HEK293 (cell line): ENCODE measurements around the gene MAPKAP1.

ENCODE experiments used
- CTCF ChIA-PET: fragments of 350-600 bp; formaldehyde crosslinking; extraction: SDS; loops from one replicate; lab custom pipeline; 2021; ENCODE audit warnings: antibody characterized with exemption; lab: Yijun Ruan, JAX
- POLR2A ChIA-PET: fragments of 300-600 bp; formaldehyde crosslinking; extraction: SDS; loops from one replicate; lab custom pipeline; 2020; ENCODE audit warnings: antibody characterized with exemption, inconsistent platforms; lab: Yijun Ruan, JAX
- H3K27ac ChIP-seq: fragments of 200-500 bp; sonication (Bioruptor generic); 2 replicates; pipeline ENCODE4 v1.5.1; 2014; ENCODE audit warnings: low read depth, low read length, control low read depth, inconsistent platforms; ENCODE audit errors: extremely low read depth
- H3K36me3 ChIP-seq, 2 experiments: fragments of 200-500 bp in 1 of 2; sonication (Bioruptor generic) in 1 of 2; 1 replicate in 1 of 2; 2 replicates in 1 of 2; pipeline ENCODE4 v1.5.1; 2014 to 2017; ENCODE audit warnings: inconsistent platforms in 2 of 2, low read length in 2 of 2; ENCODE audit not compliant: control insufficient read depth in 2 of 2, insufficient read depth in 1 of 2
- H3K4me1 ChIP-seq: fragments of 200-500 bp; sonication (Bioruptor generic); 2 replicates; pipeline ENCODE4 v1.5.1; 2014; ENCODE audit warnings: mild to moderate bottlenecking, low read length, inconsistent platforms; ENCODE audit not compliant: control insufficient read depth, insufficient read depth
- H3K4me3 ChIP-seq: 2 replicates; pipeline ENCODE4 v1.5.1; 2011; ENCODE audit warnings: low read depth, mild to moderate bottlenecking, control low read depth, low read length, moderate library complexity
- H3K9me3 ChIP-seq: fragments of 200-500 bp; sonication (Bioruptor generic); 2 replicates; pipeline ENCODE4 v1.5.1; 2014; ENCODE audit warnings: low read depth, low read length, inconsistent platforms; ENCODE audit not compliant: control insufficient read depth, insufficient read depth
- HOXD13 ChIP-seq: sonication (generic); formaldehyde crosslinking; IDR thresholded peaks from 2 replicates; pipeline ENCODE4 v1.8.0; 2022; ENCODE audit warnings: missing genetic modification reagents, borderline replicate concordance
- KLF10 ChIP-seq: fragments of 450-650 bp; IDR thresholded peaks from 2 replicates; pipeline ENCODE4 v1.5.1; 2018; ENCODE audit warnings: missing biosample characterization, mild to moderate bottlenecking, missing genetic modification characterization
- KLF16 ChIP-seq: fragments of 450-650 bp; formaldehyde crosslinking; IDR thresholded peaks from 2 replicates; pipeline ENCODE4 v1.5.1; 2017; ENCODE audit warnings: missing biosample characterization, missing genetic modification characterization
- PATZ1 ChIP-seq: fragments of 450-650 bp; formaldehyde crosslinking; IDR thresholded peaks from 2 replicates; pipeline ENCODE4 v1.5.1; 2016; ENCODE audit warnings: missing biosample characterization, missing genetic modification characterization
- SCRT1 ChIP-seq: fragments of 450-650 bp; formaldehyde crosslinking; IDR thresholded peaks from 2 replicates; pipeline ENCODE4 v1.5.1; 2016; ENCODE audit warnings: missing biosample characterization, missing genetic modification characterization, borderline replicate concordance
- SETDB1 ChIP-seq: IDR thresholded peaks from one replicate; pipeline ENCODE4 v1.6.1; 2017; ENCODE audit warnings: mild to moderate bottlenecking, low read length, moderate library complexity, mixed read lengths; ENCODE audit not compliant: insufficient read length
- ZNF138 ChIP-seq: fragments of 450-650 bp; formaldehyde crosslinking; IDR thresholded peaks from 2 replicates; pipeline ENCODE4 v1.5.1; 2016; ENCODE audit warnings: missing biosample characterization, missing genetic modification characterization, borderline replicate concordance
- ZNF266 ChIP-seq: fragments of 450-650 bp; formaldehyde crosslinking; IDR thresholded peaks from 2 replicates; pipeline ENCODE4 v1.5.1; 2016; ENCODE audit warnings: missing biosample characterization, missing genetic modification characterization, low read depth
- ZNF561 ChIP-seq: fragments of 450-650 bp; IDR thresholded peaks from 2 replicates; pipeline ENCODE4 v1.5.1; 2018; ENCODE audit warnings: missing biosample characterization, missing genetic modification characterization, borderline replicate concordance
- ZNF610 ChIP-seq: fragments of 450-650 bp; formaldehyde crosslinking; IDR thresholded peaks from 2 replicates; pipeline ENCODE4 v1.5.1; 2016; ENCODE audit warnings: missing biosample characterization, missing genetic modification characterization, borderline replicate concordance
- ZNF639 ChIP-seq: fragments of 450-650 bp; formaldehyde crosslinking; IDR thresholded peaks from 2 replicates; pipeline ENCODE4 v1.5.1; 2016; ENCODE audit warnings: missing biosample characterization, missing genetic modification characterization
- ZNF660 ChIP-seq: fragments of 450-650 bp; IDR thresholded peaks from 2 replicates; pipeline ENCODE4 v1.5.1; 2018; ENCODE audit warnings: missing biosample characterization, mild to moderate bottlenecking, missing genetic modification characterization
- ZNF677 ChIP-seq: fragments of 450-650 bp; IDR thresholded peaks from 2 replicates; pipeline ENCODE4 v1.5.0; 2018; ENCODE audit warnings: missing biosample characterization, mild to moderate bottlenecking, missing genetic modification characterization, moderate library complexity
- ZNF776 ChIP-seq: fragments of 450-650 bp; formaldehyde crosslinking; IDR thresholded peaks from 2 replicates; pipeline ENCODE4 v1.5.0; 2017; ENCODE audit warnings: missing biosample characterization, missing genetic modification characterization, borderline replicate concordance
- ZSCAN23 ChIP-seq: fragments of 450-650 bp; formaldehyde crosslinking; IDR thresholded peaks from 2 replicates; pipeline ENCODE4 v1.5.1; 2016; ENCODE audit warnings: missing biosample characterization, missing genetic modification characterization
- TF ChIP-seq, protein P1 (sequence below): fragments of 450-650 bp; formaldehyde crosslinking; IDR thresholded peaks from 2 replicates; pipeline ENCODE4 v1.5.1; 2016; ENCODE audit warnings: missing biosample characterization, missing genetic modification characterization, borderline replicate concordance
- TF ChIP-seq, protein P2 (sequence below): fragments of 450-650 bp; formaldehyde crosslinking; IDR thresholded peaks from 2 replicates; pipeline ENCODE4 v1.5.1; 2016; ENCODE audit warnings: missing biosample characterization, missing genetic modification characterization

Gene MAPKAP1

GRCh38 chr9:125455876-125456275 lies 251.1 kb downstream of the MAPKAP1 start:
- no peaks in the 10 kb centered on the region for H3K9me3 ChIP-seq
- CTCF ChIA-PET = no interaction called here
- TF ChIP-seq ZNF776 (tag by site-specific recombination) = no peak
- TF ChIP-seq ZNF677 = peak; percentile 47; the same call in 1 of the 2 replicates
- TF ChIP-seq ZNF266 (tag by site-specific recombination) = no peak
- no peak for TF ChIP-seq ZNF561 (tag by site-specific recombination)
- TF ChIP-seq SETDB1 = peak; percentile 95
- no peak overlapping the region for H3K4me3 ChIP-seq
- peaks cover 0 to 6% of the 10 kb centered on the region in 2 experiments; a peak in 1 of 3 replicates for H3K36me3 ChIP-seq
- no peak overlapping the region for H3K27ac ChIP-seq
- POLR2A ChIA-PET = no interaction called here
- H3K4me1 ChIP-seq = no peaks in the 10 kb centered on the region

DNA sequence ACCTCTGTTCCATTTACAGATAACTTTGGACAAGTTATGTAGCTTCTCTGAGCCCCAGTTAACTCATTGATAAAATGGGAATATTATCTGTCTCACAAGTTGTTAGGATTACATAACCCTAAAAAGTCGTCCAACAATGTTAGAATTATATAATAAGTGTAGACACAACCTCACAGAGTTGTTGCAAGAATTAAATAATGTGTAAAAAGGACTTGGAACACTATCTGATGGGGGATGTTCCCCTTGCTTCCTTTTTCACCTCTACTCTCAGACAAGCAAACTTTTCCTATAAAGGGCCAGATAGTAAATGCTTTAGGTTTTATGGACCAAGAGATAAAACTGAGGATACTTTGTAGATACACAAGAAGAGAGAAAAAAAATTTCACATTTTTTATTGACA lies 251.9 kb downstream of the MAPKAP1 start:
- ChIA-PET POLR2A (no interaction called here), CTCF (no interaction called here)
- TF ChIP-seq KLF10 (no peak), ZNF610 (no peak), ZNF138 (tag by site-specific recombination) (no peak), ZSCAN23 (tag by site-specific recombination) (no peak), ZNF639 (tag by site-specific recombination) (no peak), PATZ1 (tag by site-specific recombination) (no peak), SCRT1 (tag by site-specific recombination) (no peak), KLF16 (tag by site-specific recombination) (no peak), HOXD13 (CRISPR knock-in tag) (no peak), ZNF660 (tag by site-specific recombination) (no peak)
- TF ChIP-seq, protein P1, sequence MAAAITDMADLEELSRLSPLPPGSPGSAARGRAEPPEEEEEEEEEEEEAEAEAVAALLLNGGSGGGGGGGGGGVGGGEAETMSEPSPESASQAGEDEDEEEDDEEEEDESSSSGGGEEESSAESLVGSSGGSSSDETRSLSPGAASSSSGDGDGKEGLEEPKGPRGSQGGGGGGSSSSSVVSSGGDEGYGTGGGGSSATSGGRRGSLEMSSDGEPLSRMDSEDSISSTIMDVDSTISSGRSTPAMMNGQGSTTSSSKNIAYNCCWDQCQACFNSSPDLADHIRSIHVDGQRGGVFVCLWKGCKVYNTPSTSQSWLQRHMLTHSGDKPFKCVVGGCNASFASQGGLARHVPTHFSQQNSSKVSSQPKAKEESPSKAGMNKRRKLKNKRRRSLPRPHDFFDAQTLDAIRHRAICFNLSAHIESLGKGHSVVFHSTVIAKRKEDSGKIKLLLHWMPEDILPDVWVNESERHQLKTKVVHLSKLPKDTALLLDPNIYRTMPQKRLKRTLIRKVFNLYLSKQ (tag by site-specific recombination) = no peak
- TF ChIP-seq, protein P2, sequence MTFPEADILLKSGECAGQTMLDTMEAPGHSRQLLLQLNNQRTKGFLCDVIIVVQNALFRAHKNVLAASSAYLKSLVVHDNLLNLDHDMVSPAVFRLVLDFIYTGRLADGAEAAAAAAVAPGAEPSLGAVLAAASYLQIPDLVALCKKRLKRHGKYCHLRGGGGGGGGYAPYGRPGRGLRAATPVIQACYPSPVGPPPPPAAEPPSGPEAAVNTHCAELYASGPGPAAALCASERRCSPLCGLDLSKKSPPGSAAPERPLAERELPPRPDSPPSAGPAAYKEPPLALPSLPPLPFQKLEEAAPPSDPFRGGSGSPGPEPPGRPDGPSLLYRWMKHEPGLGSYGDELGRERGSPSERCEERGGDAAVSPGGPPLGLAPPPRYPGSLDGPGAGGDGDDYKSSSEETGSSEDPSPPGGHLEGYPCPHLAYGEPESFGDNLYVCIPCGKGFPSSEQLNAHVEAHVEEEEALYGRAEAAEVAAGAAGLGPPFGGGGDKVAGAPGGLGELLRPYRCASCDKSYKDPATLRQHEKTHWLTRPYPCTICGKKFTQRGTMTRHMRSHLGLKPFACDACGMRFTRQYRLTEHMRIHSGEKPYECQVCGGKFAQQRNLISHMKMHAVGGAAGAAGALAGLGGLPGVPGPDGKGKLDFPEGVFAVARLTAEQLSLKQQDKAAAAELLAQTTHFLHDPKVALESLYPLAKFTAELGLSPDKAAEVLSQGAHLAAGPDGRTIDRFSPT (tag by site-specific recombination) = no peak
- H3K36me3 ChIP-seq = no peaks in the 10 kb centered on the region
- H3K4me1 ChIP-seq = no peaks in the 10 kb centered on the region
- H3K4me3 ChIP-seq = no peak overlapping the region
- no peak overlapping the region for H3K27ac ChIP-seq
- H3K9me3 ChIP-seq = no peaks in the 10 kb centered on the region
